ENCODE results near the gene USP4.

DNA sequence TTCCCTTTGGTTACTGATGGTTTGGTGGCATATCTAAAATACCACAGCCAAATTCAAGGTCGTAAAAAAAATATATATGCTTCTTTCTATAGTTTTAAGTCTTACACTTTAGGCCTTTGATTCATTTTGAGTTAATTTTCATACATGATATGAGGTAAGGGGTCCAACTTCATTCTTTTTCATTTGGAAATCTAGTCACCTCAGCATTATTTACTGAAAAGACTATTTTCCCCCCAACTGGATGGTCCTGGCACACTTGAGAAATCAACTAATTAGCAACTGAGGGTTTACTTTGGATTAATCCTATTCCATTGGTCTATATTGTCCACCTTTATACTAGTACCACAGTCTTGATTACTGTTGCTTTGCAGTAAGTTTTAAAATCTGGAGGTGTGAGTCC is 45.8 kb upstream of the USP4 start:
- TF ChIP-seq, protein P1, sequence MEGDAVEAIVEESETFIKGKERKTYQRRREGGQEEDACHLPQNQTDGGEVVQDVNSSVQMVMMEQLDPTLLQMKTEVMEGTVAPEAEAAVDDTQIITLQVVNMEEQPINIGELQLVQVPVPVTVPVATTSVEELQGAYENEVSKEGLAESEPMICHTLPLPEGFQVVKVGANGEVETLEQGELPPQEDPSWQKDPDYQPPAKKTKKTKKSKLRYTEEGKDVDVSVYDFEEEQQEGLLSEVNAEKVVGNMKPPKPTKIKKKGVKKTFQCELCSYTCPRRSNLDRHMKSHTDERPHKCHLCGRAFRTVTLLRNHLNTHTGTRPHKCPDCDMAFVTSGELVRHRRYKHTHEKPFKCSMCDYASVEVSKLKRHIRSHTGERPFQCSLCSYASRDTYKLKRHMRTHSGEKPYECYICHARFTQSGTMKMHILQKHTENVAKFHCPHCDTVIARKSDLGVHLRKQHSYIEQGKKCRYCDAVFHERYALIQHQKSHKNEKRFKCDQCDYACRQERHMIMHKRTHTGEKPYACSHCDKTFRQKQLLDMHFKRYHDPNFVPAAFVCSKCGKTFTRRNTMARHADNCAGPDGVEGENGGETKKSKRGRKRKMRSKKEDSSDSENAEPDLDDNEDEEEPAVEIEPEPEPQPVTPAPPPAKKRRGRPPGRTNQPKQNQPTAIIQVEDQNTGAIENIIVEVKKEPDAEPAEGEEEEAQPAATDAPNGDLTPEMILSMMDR (IDR thresholded peaks at IDR 0.05; ENCODE audit: insufficient read depth, low read depth, low read length): no peak
- no peak for TF ChIP-seq EZH2 (IDR thresholded peaks at IDR 0.05; ENCODE audit: insufficient read depth, low read length)

All from astrocyte (in vitro differentiated cells and primary cell).